Natural killer cell treated with Interleukin-12 subunit alpha and Interleukin-12 subunit beta and Interleukin-15 and Interleukin-18, amount 100 ng/mL, for 72 hours (primary cell): Measurements from ENCODE around the gene ALDH1A3. TPM values are rescaled to one million over a fixed set of nuclear protein-coding genes. Genes with fewer than 3 reads are reported as not detected.
A peak's percentile ranks its signal among the peaks of the same experiment; 100 is the strongest.

Experiments
- ATAC-seq, 2 donors: fragments of 150-1000 bp; cut with Tn5 transposase in 1 of 2; sonication (Bioruptor Pico), chemical (Tn5 transposase) in 1 of 2; 2 replicates each; pipeline ENCODE4 v1.10.0; 2021
- DNase-seq: peaks from one replicate; pipeline ENCODE4 v3.0.0; 2022; ENCODE audit warnings: low spot score
- H3K27ac Mint-ChIP-seq, 2 donors: 1 replicate in 1 of 2; 2 replicates in 1 of 2; pipeline ENCODE4 v1.8.0; 2022; ENCODE audit warnings: mixed read lengths in 2 of 2, mild to moderate bottlenecking in 1 of 2, moderate library complexity in 1 of 2
- H3K27me3 Mint-ChIP-seq, 2 donors: 1 replicate in 1 of 2; 2 replicates in 1 of 2; pipeline ENCODE4 v1.8.0; 2022; ENCODE audit warnings: mixed read lengths in 2 of 2
- H3K36me3 Mint-ChIP-seq: one replicate; pipeline ENCODE4 v1.8.0; 2022; ENCODE audit warnings: mixed read lengths
- H3K4me1 Mint-ChIP-seq, 2 donors: 1 replicate in 1 of 2; 2 replicates in 1 of 2; pipeline ENCODE4 v1.8.0; 2022; ENCODE audit warnings: low read depth in 2 of 2, mixed read lengths in 2 of 2, mild to moderate bottlenecking in 1 of 2
- H3K4me3 Mint-ChIP-seq: one replicate; pipeline ENCODE4 v1.8.0; 2022; ENCODE audit warnings: mixed read lengths
- H3K9me3 Mint-ChIP-seq: 2 replicates; pipeline ENCODE4 v1.8.0; 2022; ENCODE audit warnings: mixed read lengths
- total RNA-seq, 2 donors: library from RNA; stranded (reverse); gene quantifications; one replicate each; pipeline ENCODE4 v1.2.3, GENCODE V29; 2022

Gene ALDH1A3
- total RNA-seq, 2 donors from 2014 or later, result not detected

DNA sequence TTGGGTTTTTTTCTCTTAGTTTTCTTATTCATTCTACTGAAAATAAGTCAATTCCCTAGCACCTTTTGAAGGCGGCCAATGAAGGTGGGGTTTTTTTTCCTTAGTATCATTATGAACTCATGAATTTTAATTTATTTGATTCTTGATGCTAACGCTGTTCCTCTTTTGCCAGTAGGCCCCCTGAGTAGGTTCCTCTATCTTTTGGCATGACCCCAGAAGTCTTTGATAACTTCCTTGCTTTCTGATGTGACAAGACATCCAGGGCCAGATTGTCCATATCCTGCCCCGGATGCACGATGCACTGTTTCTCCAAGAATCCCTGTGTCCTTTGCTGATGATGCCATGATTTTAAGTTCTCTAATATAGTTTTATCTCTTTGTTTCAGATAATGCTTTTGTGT, 60.2 kb downstream of the ALDH1A3 start:
- no peak overlapping the region for H3K27ac Mint-ChIP-seq
- ATAC-seq, result no peak
- H3K9me3 Mint-ChIP-seq, result no peaks in the 10 kb centered on the region
- H3K36me3 Mint-ChIP-seq, result no peaks in the 10 kb centered on the region
- peaks cover 0 to 5% of the 10 kb centered on the region in 2 donors for H3K27me3 Mint-ChIP-seq
- no peaks in the 10 kb centered on the region for H3K4me1 Mint-ChIP-seq
- H3K4me3 Mint-ChIP-seq, result no peak overlapping the region
- no peak for DNase-seq

DNA sequence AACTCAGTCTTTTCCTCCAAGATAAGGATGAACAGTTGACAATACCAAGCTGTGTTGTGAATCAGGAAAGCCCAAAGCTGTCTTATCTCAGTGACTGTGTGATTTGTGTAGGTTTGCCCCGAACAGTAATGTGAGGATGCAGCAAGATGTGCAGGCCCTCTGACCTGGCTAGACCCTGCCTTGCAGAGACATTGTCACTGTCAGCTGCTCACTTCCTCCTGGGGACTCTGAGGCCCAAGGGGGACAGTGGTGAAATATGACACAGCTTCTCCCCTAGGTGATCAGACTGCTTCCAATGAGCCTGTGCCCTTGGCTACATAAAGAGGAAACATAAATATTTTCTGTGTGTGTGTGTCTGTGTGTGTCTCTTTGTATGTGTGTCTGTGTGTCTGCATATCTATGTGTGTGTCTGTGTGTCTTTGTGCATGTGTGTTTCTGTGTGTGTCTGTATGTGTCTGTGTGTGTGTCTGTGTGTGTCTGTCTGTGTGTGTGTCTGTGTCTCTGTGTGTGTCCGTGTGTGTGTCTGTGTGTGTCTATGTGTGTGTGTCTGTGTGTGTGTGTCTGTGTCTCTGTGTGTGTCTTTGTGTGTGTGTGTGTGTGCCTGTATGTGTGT, 61.2 kb downstream of the ALDH1A3 start:
- Mint-ChIP-seq H3K4me1 (no peaks in the 10 kb centered on the region), H3K27me3 (no peaks in the 10 kb centered on the region), H3K9me3 (no peaks in the 10 kb centered on the region), H3K27ac (no peak overlapping the region), H3K36me3 (no peaks in the 10 kb centered on the region), H3K4me3 (no peak overlapping the region)
- peak in 1 of 2 donors; percentile 21 for ATAC-seq
- no peak for DNase-seq

DNA sequence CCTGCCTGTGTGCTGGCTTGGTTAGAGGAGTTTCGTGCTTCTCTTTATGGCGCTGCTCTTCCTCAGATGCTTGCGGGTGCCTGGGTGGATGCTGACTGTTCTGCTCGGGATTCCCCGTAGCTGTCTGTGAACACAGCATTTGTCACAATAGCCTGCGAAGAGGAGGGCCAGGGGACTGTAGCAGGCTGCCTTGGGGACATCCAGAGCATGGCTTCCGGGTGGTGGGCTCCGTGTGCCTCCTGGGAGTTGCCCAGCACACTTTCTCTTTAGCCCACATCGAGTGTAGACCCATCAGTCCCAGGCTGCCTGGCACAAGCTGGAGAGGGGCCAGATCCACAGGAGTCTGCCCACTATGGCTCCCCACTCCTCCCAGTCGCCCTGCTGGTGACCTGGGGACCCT, 61.9 kb downstream of the ALDH1A3 start:
- no peaks in the 10 kb centered on the region for H3K4me1 Mint-ChIP-seq
- ATAC-seq (peak in 1 of 2 donors; percentile 32), DNase-seq (no peak)
- H3K9me3 Mint-ChIP-seq, result no peaks in the 10 kb centered on the region
- no peak overlapping the region for H3K27ac Mint-ChIP-seq
- no peaks in the 10 kb centered on the region for H3K27me3 Mint-ChIP-seq
- no peak overlapping the region for H3K4me3 Mint-ChIP-seq
- H3K36me3 Mint-ChIP-seq, result no peaks in the 10 kb centered on the region

DNA sequence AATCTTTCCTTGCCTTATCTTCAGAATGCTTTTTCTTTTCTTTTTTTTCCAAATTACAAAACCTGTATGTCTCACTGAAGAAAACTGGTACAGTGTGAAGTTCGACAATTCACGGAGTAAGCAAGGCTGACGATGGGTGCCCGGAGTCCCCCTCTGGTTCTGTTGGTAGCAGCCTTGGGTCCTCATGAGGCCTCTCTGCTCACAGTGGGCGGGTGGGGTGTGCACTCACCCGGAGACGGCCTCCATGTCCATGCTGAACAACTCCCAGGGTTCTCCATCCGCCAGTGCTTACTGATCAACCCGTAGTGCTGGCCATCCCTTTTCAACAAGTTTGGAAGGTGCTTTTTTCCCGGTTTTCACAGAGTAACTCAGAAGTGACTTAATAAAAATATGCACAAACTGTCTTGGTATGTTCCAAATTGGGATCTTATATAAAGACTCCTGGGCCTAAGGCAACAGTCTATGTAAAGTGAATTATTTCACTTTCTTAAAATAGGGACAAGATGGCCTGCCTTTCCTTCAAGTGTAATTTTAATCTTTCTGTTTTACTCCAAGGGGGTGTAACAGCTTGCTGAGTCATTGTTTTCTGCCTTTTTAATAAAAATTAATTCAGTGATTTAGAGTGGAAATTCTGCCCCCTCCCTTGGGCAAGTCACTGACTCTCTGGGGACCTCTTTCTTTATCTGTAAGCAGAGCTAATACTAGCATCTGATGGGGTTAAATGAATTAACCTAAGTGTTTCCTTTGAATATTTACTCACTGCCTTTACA, 63.2 kb downstream of the ALDH1A3 start:
- H3K27ac Mint-ChIP-seq, result no peak overlapping the region
- ATAC-seq (no peak), DNase-seq (no peak)
- peaks cover 0 to 3% of the 10 kb centered on the region in 2 donors for H3K27me3 Mint-ChIP-seq
- no peaks in the 10 kb centered on the region for H3K9me3 Mint-ChIP-seq
- H3K4me3 Mint-ChIP-seq, result no peak overlapping the region
- no peaks in the 10 kb centered on the region for H3K36me3 Mint-ChIP-seq
- H3K4me1 Mint-ChIP-seq, result no peaks in the 10 kb centered on the region

DNA sequence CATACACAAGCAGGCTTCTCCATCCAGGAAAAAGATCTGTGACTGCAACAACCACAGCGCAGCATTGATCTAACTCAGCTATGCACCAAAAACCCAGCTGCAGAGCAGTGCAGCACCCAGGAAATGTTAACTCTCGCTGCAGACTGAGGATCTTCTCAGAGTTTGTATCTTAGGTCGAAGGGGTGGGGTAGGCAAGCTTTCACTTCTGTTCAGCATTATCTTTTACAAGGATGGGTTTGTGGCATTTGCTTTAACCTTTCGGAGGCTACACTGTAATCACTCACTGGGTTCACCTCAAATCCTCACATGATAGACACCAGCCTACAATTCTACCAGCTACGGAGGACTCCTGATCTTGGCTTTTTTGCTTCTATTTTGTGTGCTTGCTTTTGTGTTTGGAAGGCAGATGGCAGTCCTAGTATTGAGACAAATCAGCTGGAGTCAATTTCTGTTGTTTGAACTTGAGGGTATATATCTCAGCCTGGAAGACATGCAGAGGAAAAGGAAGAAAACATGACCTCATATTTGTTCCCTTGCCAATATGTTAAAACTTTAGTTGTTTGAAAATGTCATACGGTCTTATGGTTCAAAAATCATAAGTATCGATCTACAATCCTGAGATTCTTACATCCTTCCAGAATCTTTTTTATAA, 64.7 kb downstream of the ALDH1A3 start:
- Mint-ChIP-seq H3K27me3 (peaks cover 11% of the 10 kb centered on the region in 2 donors), H3K27ac (no peak overlapping the region), H3K4me3 (no peak overlapping the region), H3K36me3 (no peaks in the 10 kb centered on the region), H3K9me3 (no peaks in the 10 kb centered on the region), H3K4me1 (no peaks in the 10 kb centered on the region)
- DNase-seq (no peak), ATAC-seq (no peak)

DNA sequence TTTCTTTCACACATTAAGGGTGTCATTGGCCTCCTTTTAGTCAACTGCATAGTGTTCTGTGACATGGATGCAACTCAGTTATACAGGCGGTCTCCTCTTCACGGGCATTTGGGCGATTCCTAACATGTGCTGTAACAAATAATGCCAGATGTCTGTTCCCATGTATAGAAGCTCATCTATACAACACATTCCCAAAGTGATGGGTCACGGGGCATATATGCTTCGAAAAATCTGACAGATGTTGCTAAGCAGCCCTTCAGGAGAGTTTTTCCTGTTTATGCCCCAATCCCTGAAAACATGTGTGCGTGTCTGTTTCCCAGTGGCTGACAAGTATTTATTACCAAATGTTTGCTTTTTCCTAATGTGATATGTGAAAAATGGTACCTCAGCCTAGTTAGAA, 65.4 kb downstream of the ALDH1A3 start:
- ATAC-seq (no peak), DNase-seq (no peak)
- Mint-ChIP-seq H3K4me1 (no peaks in the 10 kb centered on the region), H3K36me3 (no peaks in the 10 kb centered on the region), H3K4me3 (no peak overlapping the region), H3K27ac (no peak overlapping the region), H3K27me3 (peaks cover 11% of the 10 kb centered on the region in 2 donors), H3K9me3 (no peaks in the 10 kb centered on the region)

DNA sequence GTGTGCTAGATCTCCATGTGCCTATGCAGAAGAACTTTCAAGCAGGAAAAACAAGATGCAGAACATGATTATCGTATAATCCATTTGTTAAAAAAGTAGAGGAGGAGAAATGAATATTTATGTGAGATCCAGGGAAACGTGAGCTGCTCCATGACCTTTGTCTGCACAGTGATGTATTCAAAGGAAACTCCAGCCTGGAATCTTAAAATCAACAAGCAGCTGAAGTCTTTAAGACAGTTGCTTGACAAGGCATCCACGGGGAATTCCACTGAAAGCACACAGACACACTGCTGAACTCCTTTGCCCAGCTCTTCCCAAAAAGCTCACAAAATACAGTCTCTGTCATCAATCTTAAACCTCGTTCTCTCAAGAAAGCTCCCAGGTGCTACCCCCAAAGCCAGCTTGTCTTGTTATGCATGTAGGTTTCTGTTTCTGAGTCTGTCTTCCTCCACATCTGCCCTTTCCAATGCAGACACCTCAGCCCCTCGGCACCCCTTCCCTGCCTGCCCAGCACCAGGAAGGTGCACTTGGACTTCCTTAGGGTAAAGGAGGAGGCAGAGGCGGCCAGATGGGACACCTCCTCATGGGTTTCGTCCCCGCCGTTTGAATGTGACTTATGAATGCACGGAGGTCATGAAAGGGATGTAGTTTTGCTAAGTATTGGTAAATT, 68.3 kb downstream of the ALDH1A3 start:
- DNase-seq, result no peak
- Mint-ChIP-seq H3K4me1 (no peaks in the 10 kb centered on the region), H3K27me3 (peaks cover 11 to 17% of the 10 kb centered on the region in 2 donors), H3K27ac (no peak overlapping the region), H3K4me3 (no peak overlapping the region), H3K9me3 (no peaks in the 10 kb centered on the region), H3K36me3 (no peaks in the 10 kb centered on the region)
- no peak for ATAC-seq

DNA sequence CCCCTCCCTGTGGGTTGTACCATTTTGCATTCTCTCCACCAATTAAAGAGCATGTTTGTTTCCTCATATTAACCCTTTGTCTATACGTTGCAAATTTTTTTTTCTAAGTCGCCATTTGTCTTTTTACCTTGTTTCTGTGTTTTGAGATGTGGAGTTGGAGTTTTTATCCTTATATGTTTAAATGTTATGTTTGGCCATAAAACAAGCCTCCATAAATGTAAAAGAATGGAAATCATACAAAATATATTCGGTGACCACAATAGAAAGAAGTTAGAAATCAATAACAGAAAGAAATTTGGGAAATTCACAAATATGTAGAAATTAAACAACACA, 68.8 kb downstream of the ALDH1A3 start:
- Mint-ChIP-seq H3K36me3 (no peaks in the 10 kb centered on the region), H3K27me3 (peaks cover 11 to 20% of the 10 kb centered on the region in 2 donors), H3K4me3 (no peak overlapping the region), H3K27ac (no peak overlapping the region), H3K4me1 (no peaks in the 10 kb centered on the region), H3K9me3 (no peaks in the 10 kb centered on the region)
- DNase-seq (no peak), ATAC-seq (no peak)

DNA sequence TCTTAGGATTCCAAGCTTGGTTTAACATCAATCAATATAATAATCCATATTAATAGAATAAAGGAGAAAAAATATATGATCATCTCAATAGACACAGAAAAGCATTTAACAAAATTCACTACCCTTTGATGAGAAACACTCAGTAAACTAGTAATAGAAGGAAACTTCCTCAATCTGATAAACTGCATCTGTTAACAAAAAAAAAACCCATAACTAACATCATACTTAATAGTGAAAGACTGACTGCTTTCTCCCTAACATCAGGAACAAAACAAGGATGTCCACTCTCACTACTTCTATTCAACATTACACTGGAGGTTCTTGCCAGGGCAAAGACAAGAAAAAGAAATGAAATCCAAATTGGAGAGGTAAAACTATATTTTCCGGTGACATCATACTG, 70.1 kb downstream of the ALDH1A3 start:
- Mint-ChIP-seq H3K4me1 (no peaks in the 10 kb centered on the region), H3K36me3 (no peaks in the 10 kb centered on the region), H3K27ac (no peak overlapping the region), H3K4me3 (no peak overlapping the region), H3K27me3 (peaks cover 19 to 22% of the 10 kb centered on the region in 2 donors), H3K9me3 (no peaks in the 10 kb centered on the region)
- no peak for DNase-seq
- no peak for ATAC-seq

DNA sequence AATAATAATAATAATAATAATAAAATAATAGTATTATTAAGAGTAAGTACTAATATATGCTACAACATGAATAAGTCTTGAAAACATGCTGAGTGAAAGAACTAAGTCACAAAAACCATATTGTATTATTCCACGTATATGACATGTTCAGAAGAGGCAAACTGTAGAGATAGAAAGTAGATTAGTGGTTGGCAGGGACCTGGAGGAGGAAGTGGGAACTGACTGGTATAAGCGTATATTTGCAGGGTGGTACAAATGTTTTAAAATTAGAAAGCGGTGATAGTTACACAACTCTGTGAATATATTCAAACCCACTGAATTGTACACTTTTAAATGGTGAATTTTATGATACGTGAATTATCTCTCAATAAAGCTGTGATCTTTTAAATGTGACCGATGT, 72.3 kb downstream of the ALDH1A3 start:
- Mint-ChIP-seq H3K9me3 (no peaks in the 10 kb centered on the region), H3K36me3 (no peaks in the 10 kb centered on the region), H3K27ac (no peak overlapping the region), H3K4me3 (no peak overlapping the region), H3K4me1 (no peaks in the 10 kb centered on the region), H3K27me3 (peaks cover 27 to 37% of the 10 kb centered on the region in 2 donors)
- no peak for ATAC-seq
- DNase-seq, result no peak

DNA sequence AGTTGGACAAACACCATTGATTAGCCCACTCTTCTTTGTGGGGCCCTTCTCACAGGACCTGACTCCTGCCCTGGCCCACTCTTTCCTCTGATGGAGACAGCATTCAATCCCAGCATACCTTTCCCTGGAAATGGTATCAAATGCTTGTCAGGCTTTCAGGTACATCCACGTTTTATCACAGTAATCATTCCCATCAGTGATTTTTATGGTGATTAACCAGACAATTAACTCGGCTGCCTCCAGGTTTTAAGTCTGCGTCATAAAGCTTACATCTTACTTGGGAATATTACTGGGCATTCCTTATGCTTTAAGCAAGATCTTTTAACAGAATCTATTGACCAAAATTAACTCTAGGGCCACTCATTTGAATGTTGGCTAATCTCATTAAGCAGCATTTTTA, 72.9 kb downstream of the ALDH1A3 start:
- no peak for DNase-seq
- Mint-ChIP-seq H3K27me3 (peaks cover 30 to 43% of the 10 kb centered on the region in 2 donors), H3K4me3 (no peak overlapping the region), H3K27ac (no peak overlapping the region), H3K9me3 (no peaks in the 10 kb centered on the region), H3K4me1 (no peaks in the 10 kb centered on the region), H3K36me3 (no peaks in the 10 kb centered on the region)
- ATAC-seq, result no peak

DNA sequence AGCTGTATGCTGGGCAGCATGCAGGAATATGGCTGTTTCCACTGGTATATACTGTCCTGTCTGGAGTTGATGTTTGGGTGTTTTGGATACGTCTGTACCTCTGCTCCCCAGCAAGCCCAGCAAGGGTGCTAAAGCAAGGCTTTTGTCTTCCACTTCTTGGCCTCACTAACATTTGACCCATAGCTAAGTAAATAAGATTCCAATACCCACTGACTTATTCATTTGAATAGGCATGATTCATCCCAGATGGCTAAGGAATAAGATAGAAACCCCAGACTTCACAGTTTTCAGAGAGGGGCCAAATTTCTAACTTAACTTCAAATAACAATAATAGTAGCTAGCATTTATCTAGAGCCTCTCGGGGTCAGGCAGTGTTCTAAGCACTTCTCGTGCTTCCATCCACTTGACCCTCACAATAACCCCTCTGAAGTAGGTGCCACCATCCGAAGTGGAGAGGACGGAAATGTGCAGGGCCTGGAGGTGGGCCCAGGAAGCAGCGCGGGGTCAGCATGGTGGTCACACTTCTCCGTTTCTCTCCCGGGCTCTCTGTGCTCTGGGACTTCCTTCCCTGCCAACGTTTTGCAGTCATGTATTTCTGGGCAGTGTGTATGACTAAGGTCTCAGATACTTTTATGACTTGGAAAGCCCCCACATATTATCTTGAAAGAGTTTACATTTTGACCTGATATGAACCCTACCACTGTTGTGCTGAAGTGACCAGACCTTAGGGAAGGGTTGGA, 78.9 kb downstream of the ALDH1A3 start:
- H3K9me3 Mint-ChIP-seq, result no peaks in the 10 kb centered on the region
- no peak overlapping the region for H3K27ac Mint-ChIP-seq
- H3K4me3 Mint-ChIP-seq, result no peak overlapping the region
- peaks cover 34 to 63% of the 10 kb centered on the region in 2 donors for H3K27me3 Mint-ChIP-seq
- no peaks in the 10 kb centered on the region for H3K4me1 Mint-ChIP-seq
- no peaks in the 10 kb centered on the region for H3K36me3 Mint-ChIP-seq
- no peak for ATAC-seq
- no peak for DNase-seq
